Heart left ventricle (tissue), 16 donors: Measurements from ENCODE around the gene KNG1. TPM values are rescaled to one million over a fixed set of nuclear protein-coding genes. Genes with fewer than 3 reads are reported as not detected.

Experiments used
- ATAC-seq, 4 donors: fragments of 200-7000 bp; cut with Tn5 transposase; one replicate each; pipeline ENCODE4 v1.9.1; 2020 to 2022; ENCODE audit warnings: moderate library complexity in 4 of 4, mild to moderate bottlenecking in 3 of 4, moderate number of reproducible peaks in 1 of 4
- DNase-seq, 5 donors: peaks; one replicate each; pipeline ENCODE4 v3.0.0-alpha.2; 2020
- H3K27ac ChIP-seq, 12 donors: fragments of 200-600 bp; sonication (generic) in 4 of 12; one replicate each; pipeline versions ENCODE4 v1.5.0 to v1.8.0; 2016 to 2022; ENCODE audit warnings: mild to moderate bottlenecking in 2 of 12
- H3K27me3 ChIP-seq, 9 donors: fragments of 200-600 bp; sonication (generic) in 2 of 9; one replicate each; pipeline versions ENCODE4 v1.5.1 to v1.8.0; 2016 to 2022; ENCODE audit warnings: mild to moderate bottlenecking in 3 of 9
- H3K36me3 ChIP-seq, 9 donors: fragments of 200-600 bp; sonication (generic) in 2 of 9; one replicate each; pipeline versions ENCODE4 v1.5.0 to v1.8.0; 2018 to 2022; ENCODE audit warnings: mild to moderate bottlenecking in 2 of 9
- H3K4me1 ChIP-seq, 12 donors: fragments of 200-600 bp; sonication (generic) in 4 of 12; one replicate each; pipeline versions ENCODE4 v1.5.0 to v1.8.0; 2016 to 2022; ENCODE audit warnings: mild to moderate bottlenecking in 3 of 12
- H3K4me3 ChIP-seq, 12 donors: fragments of 200-600 bp; sonication (generic) in 4 of 12; one replicate each; pipeline versions ENCODE4 v1.5.0 to v1.8.0; 2017 to 2022; ENCODE audit warnings: mild to moderate bottlenecking in 9 of 12, moderate library complexity in 4 of 12
- H3K9me3 ChIP-seq, 12 donors: fragments of 200-600 bp; sonication (generic) in 4 of 12; one replicate each; pipeline versions ENCODE4 v1.5.0 to v1.8.0; 2016 to 2022; ENCODE audit warnings: mild to moderate bottlenecking in 1 of 12
- POLR2A ChIP-seq, 2 donors: fragments of 450-650 bp; IDR thresholded peaks; one replicate each; pipeline ENCODE4 v1.6.1; 2017; ENCODE audit warnings: antibody characterized with exemption in 2 of 2, mild to moderate bottlenecking in 2 of 2, moderate library complexity in 2 of 2
- WGBS, 4 donors: extraction: QIAGEN DNeasy Blood & Tissue Kit in 2 of 4; methylation state at CpG; one replicate each; pipeline versions ENCODE4 v1.1.5 to v1.1.7; 2013 to 2018; 5-methylcytosine and 5-hydroxymethylcytosine counted together
- intact Hi-C, 10 donors: fragments of 100-400 bp; cut with DNase I; formaldehyde crosslinking; loops; one replicate each; pipeline versions ENCODE4 v1.11.1 to v1.14.2; 2022
- polyA plus RNA-seq, 2 donors: library from polyadenylated mRNA; stranded (reverse); fragments of 200-250 nt; gene quantifications; one replicate each; pipeline ENCODE4 v1.2.3, GENCODE V29; 2013
- total RNA-seq, 9 donors: library from RNA; depleted of rRNA in 2 of 9; stranded (reverse); fragments of >200 nt in 2 of 9; fragmentation: NEBNext Ultra II Directional in 3 of 9; extraction: Animal tissue kit (Norgen Biotek cat#: 25700) in 3 of 9; gene quantifications; one replicate each; pipeline versions ENCODE4 v1.1.0 to v1.2.4, GENCODE V29; 2016 to 2023
- TF ChIP-seq, protein P1 (sequence below), 12 donors: fragments of 200-600 bp; sonication (generic) in 4 of 12; IDR thresholded peaks; one replicate each; pipeline versions ENCODE4 v1.5.0 to v1.8.0; 2018 to 2022; ENCODE audit warnings: antibody characterized with exemption in 12 of 12, mild to moderate bottlenecking in 5 of 12
- donor health status: ischemic (EF 13 %, LVEDD 7.1; RV severe dilation, severe dysfunction).
- donor health status: healthy with polysubstance abuse.
- donor health status: DM: no; HTN: yes; CAD: no.
- donor health status: DM: no; HTN: no; CAD: no.
- donor health status: ischemic (EF 25% LVEDD 6.9; RV normal size, moderate dysfunction).
- donor health status: ischemic (EF 25% LVEDD 5.7; RV mildly dilated, moderate dysfunction).
- donor health status: healthy.
- donor health status: DM: yes; HTN: yes; CAD: no.
- donor health status: ischemic (EF 35%, LVEDD 5.7; RV mildly dilated, moderate dysfunction).
- donor health status: nonischemic (EF 11% LVEDD 7.7; RV severe dilation, severe dysfunction).
- donor health status: DM: yes; HTN: yes; CAD: no.
- donor health status: PGD.
- donor health status: ischemic (EF 29% LVEDD 5.4; RV normal size, mild dysfunction).
- donor health status: nonischemic (EF 23%, LVEDD 6.1; RV moderate dilation, normal function).

KNG1 gene
- total and polyA plus RNA-seq, 11 donors = 0.11 to 1.0 (median 0.21) TPM; not detected in 5

- intact Hi-C loops = no loop called here
These were observed 25.6 kb downstream of the KNG1 start for GRCh38 chr3:186742618-186743380.

DNA sequence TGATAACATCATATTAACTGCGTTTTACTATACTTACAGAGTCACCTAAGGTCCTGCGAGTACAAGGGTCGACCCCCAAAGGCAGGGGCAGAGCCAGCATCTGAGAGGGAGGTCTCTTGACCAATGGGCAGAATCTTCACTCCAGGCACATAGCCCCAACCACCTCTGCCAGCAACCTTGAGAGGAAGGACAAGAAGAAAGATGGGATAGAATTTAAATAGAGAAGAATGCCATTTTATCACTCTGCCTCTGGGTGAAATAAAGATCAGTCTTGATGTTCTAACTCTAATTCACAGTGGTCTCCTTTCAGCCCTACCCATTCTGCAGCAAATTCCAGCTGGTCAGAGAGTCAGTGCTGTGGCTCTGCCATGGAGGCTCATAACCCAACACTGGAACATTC, 26.5 kb downstream of the KNG1 start:
- H3K36me3 ChIP-seq = no peaks in the 10 kb centered on the region
- TF ChIP-seq, protein P1, sequence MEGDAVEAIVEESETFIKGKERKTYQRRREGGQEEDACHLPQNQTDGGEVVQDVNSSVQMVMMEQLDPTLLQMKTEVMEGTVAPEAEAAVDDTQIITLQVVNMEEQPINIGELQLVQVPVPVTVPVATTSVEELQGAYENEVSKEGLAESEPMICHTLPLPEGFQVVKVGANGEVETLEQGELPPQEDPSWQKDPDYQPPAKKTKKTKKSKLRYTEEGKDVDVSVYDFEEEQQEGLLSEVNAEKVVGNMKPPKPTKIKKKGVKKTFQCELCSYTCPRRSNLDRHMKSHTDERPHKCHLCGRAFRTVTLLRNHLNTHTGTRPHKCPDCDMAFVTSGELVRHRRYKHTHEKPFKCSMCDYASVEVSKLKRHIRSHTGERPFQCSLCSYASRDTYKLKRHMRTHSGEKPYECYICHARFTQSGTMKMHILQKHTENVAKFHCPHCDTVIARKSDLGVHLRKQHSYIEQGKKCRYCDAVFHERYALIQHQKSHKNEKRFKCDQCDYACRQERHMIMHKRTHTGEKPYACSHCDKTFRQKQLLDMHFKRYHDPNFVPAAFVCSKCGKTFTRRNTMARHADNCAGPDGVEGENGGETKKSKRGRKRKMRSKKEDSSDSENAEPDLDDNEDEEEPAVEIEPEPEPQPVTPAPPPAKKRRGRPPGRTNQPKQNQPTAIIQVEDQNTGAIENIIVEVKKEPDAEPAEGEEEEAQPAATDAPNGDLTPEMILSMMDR (IDR thresholded peaks at IDR 0.05) = no peak
- TF ChIP-seq POLR2A (IDR thresholded peaks at IDR 0.05) = no peak
- H3K4me3 ChIP-seq = no peak overlapping the region
- H3K4me1 ChIP-seq = peaks cover 0 to 6% (median 0%) of the 10 kb centered on the region in 12 donors
- no peak for ATAC-seq
- no peaks in the 10 kb centered on the region for H3K9me3 ChIP-seq
- DNase-seq = no peak
- intact Hi-C loops = no loop called here
- no peak overlapping the region for H3K27ac ChIP-seq
- peaks cover 0 to 4% (median 0%) of the 10 kb centered on the region in 9 donors for H3K27me3 ChIP-seq
- 75 to 87% (median 80%) methylated on average over 3 of the region's 3 CpGs for WGBS, 4 donors

More at GRCh38 chr3:186742618-186743380, 25.6 kb downstream of the KNG1 start:
- 81 to 84% (median 84%) methylated on average over 7 of the region's 7 CpGs for WGBS, 4 donors
- Histone ChIP-seq H3K36me3 (no peaks in the 10 kb centered on the region), H3K27ac (no peak overlapping the region), H3K4me1 (peaks cover 0 to 6% (median 0%) of the 10 kb centered on the region in 12 donors), H3K9me3 (no peaks in the 10 kb centered on the region), H3K27me3 (peaks cover 0 to 4% (median 0%) of the 10 kb centered on the region in 9 donors), H3K4me3 (no peak overlapping the region)
- DNase-seq (no peak), ATAC-seq (no peak)
- TF ChIP-seq, protein P1 (IDR thresholded peaks at IDR 0.05) = no peak
- no peak for TF ChIP-seq POLR2A (IDR thresholded peaks at IDR 0.05)

DNA sequence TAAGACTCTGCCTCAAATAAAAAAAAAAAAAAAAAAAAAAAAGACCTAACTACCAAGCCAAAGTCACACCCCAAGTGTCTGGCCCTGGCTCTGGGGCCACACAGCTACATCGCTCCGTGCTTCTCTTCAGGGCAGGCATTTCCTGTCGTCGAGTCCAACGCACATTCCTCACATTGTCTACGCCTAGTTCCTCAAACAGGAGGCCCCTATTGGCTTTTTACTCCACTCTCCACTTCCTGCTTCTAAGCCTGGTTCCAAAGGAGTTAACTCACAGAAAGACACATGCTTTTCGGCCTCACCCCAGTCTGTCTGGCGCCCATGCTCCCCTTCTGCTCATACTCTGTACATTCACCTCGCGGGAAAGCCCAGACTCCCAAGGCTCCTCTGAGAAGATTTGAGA, 28.8 kb downstream of the KNG1 start:
- H3K27me3 ChIP-seq = no peaks in the 10 kb centered on the region
- peak in 4 of 5 donors; percentile 21 to 40 (median 33) for DNase-seq
- H3K9me3 ChIP-seq = no peaks in the 10 kb centered on the region
- H3K36me3 ChIP-seq = no peaks in the 10 kb centered on the region
- no peak overlapping the region for H3K4me3 ChIP-seq
- H3K27ac ChIP-seq = no peak overlapping the region
- TF ChIP-seq POLR2A (IDR thresholded peaks at IDR 0.05) = no peak
- TF ChIP-seq, protein P1 (IDR thresholded peaks at IDR 0.05) = no peak
- H3K4me1 ChIP-seq = peaks cover 0 to 6% (median 0%) of the 10 kb centered on the region in 12 donors
- intact Hi-C loops = no loop called here
- peak in 3 of 4 donors; percentile 84 to 86 (median 86) for ATAC-seq
- WGBS, 4 donors = 9 to 15% (median 12%) methylated on average over 10 of the region's 10 CpGs

DNA sequence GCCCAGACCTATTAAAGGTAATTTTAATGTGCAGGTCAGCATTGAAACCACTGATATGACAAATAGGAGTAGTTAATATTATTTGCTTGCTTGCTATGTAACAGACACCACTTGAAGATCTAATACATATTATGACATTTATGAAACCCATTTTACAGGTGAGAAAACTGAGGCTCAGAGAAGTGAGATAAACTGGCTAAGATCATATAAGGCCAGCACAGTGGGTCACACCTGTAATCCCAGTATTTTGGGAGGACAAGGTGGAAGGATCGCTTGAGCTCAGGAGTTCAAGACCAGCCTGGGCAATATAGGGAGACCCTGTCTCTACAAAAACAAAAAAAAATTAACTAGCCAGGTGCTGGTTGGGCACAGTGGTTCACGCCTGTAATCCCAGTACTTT, 33.2 kb downstream of the KNG1 start:
- Histone ChIP-seq H3K36me3 (no peaks in the 10 kb centered on the region), H3K4me1 (peaks cover 0 to 14% (median 4%) of the 10 kb centered on the region in 12 donors), H3K9me3 (no peaks in the 10 kb centered on the region), H3K27ac (no peak overlapping the region), H3K27me3 (no peaks in the 10 kb centered on the region), H3K4me3 (no peak overlapping the region)
- DNase-seq = no peak
- 94 to 96% (median 95%) methylated on average over 2 of the region's 2 CpGs for WGBS, 4 donors
- ATAC-seq = no peak
- intact Hi-C loops = loop anchor here in 5 of 10 donors (5.0 kb wide), 2 partner anchors 133 to 138 kb away; partner anchors contain the start of gene AHSG (in 1 of the 5)
- no peak for TF ChIP-seq POLR2A (IDR thresholded peaks at IDR 0.05)
- TF ChIP-seq, protein P1 (IDR thresholded peaks at IDR 0.05) = no peak
